Superior temporal gyrus (tissue), 1 donor: ENCODE measurements around the gene LACRT.
A peak's percentile ranks its signal among the peaks of the same experiment; 100 is the strongest.

ENCODE experiments used
- DNase-seq: peaks from one replicate; pipeline ENCODE4 v3.0.0-alpha.2; 2016; ENCODE audit errors: extremely low spot score

Gene LACRT

GRCh38 chr12:54602661-54603060 is 32.0 kb downstream of the LACRT start:
- no peak for DNase-seq

- no peak for DNase-seq
These were observed 32.9 kb downstream of the LACRT start for GRCh38 chr12:54601841-54602240.

- no peak for DNase-seq
These were observed 35.7 kb downstream of the LACRT start for GRCh38 chr12:54598970-54599369.

GRCh38 chr12:54596526-54596946 is 38.2 kb downstream of the LACRT start:
- peak; percentile 87 for DNase-seq

GRCh38 chr12:54595471-54595870 is 39.2 kb downstream of the LACRT start:
- DNase-seq = no peak

GRCh38 chr12:54593725-54594124 is 41.0 kb downstream of the LACRT start:
- DNase-seq = no peak

GRCh38 chr12:54593135-54593534 is 41.6 kb downstream of the LACRT start:
- DNase-seq = no peak

GRCh38 chr12:54592316-54592715 is 42.4 kb downstream of the LACRT start:
- DNase-seq = no peak

- DNase-seq = peak; percentile 38
These were observed 43.6 kb downstream of the LACRT start for GRCh38 chr12:54590978-54591591.

GRCh38 chr12:54589964-54590363 is 44.7 kb downstream of the LACRT start:
- no peak for DNase-seq

- no peak for DNase-seq
These were observed 45.8 kb downstream of the LACRT start for GRCh38 chr12:54588890-54589267.

GRCh38 chr12:54588110-54588889 is 46.4 kb downstream of the LACRT start, which contains the start of gene PPP1R1A:
Gene PPP1R1A (minus strand): TSS chr12:54588659. CDS start chr12:54588488, 171 bp downstream.
- DNase-seq = no peak

- DNase-seq = no peak
These were observed 47.3 kb downstream of the LACRT start for GRCh38 chr12:54587315-54587873.

- DNase-seq = no peak
These were observed 48.1 kb downstream of the LACRT start for GRCh38 chr12:54586620-54587019.

- DNase-seq = no peak
These were observed 49.5 kb downstream of the LACRT start for GRCh38 chr12:54585243-54585642.

- no peak for DNase-seq
These were observed 50.6 kb downstream of the LACRT start for GRCh38 chr12:54584128-54584527.

- DNase-seq = no peak
These were observed 51.0 kb downstream of the LACRT start for GRCh38 chr12:54583726-54584125.

GRCh38 chr12:54581412-54581811 is 53.3 kb downstream of the LACRT start:
- DNase-seq = no peak
